GM15510 (cell line): Measurements from ENCODE around the gene COPG1.

Source experiments
- POLR2A ChIP-seq: IDR thresholded peaks from 3 replicates; pipeline ENCODE4 v1.6.1; 2011; ENCODE audit warnings: borderline replicate concordance; ENCODE audit not compliant: insufficient read length; ENCODE audit errors: extremely low read depth

COPG1 gene

DNA sequence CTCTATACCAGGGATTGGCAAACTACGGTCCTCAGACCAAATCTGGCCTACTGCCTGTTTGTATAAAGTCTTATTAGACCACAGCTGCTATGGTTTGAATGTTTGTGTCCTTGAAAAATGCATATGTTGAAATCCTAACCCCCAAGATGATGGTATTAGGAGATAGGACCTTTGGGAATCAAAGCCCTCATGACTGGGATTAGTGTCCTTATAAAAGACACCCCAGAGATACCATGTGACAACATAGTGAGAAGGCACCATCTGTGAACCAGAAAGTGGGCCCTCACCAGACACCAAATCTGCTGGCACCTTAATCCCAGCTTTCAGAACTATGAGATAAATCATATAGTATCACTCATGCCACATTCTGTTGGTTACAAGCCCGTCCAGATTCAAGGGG, 36.7 kb downstream of the COPG1 start:
- TF ChIP-seq POLR2A: no peak

DNA sequence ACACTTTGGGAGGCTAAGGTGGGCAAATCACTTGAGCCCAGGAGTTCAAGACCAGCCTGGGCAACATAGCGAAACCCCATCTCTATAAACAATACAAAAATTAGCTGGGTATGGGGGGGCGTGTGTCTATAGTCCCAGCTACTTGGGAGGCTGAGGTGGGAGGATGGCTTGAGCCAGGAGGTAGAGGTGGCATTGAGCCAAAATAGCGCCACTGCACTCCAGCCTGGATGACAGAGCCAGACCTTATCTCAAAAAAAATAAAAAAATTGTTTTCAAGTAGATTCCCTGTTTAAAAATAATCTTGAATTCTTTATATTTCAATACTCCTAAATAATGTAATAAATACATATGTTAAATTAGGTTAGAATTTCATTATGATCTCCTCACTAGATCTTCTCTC, 39.0 kb downstream of the COPG1 start:
- TF ChIP-seq POLR2A: no peak

DNA sequence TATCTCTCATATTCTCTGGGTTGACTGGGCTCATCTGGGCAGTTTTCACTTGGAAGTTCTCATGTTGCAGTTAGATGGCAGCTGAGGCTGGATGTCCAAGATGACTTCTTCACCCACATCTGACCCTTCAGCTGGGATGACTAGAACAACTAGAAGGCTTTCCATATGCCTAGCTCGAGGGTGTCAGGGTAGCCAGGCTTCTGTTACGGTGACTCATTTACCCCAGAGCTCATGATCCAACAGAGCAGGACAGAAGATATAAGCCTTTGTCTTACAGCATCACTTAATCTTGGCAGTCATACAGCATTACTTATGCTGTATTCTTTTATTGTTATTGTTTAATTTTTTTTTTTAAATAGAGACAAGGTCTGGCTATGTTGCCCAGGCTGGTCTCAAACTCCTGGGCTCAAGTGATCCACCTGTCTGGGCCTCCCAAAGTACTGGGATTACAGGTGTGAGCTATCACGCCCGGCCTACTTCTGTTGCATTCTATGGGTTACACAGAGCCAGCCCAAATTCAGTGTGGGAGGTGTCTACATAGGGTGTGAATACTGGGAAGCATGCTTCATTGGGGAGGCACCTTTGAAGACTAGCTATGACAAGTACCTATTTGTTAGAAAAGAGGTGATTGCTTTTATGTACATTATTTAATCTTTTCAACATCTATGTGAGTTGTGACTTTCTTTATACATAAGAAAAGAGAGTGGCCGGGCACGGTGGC, 40.0 kb downstream of the COPG1 start:
- no peak for TF ChIP-seq POLR2A

DNA sequence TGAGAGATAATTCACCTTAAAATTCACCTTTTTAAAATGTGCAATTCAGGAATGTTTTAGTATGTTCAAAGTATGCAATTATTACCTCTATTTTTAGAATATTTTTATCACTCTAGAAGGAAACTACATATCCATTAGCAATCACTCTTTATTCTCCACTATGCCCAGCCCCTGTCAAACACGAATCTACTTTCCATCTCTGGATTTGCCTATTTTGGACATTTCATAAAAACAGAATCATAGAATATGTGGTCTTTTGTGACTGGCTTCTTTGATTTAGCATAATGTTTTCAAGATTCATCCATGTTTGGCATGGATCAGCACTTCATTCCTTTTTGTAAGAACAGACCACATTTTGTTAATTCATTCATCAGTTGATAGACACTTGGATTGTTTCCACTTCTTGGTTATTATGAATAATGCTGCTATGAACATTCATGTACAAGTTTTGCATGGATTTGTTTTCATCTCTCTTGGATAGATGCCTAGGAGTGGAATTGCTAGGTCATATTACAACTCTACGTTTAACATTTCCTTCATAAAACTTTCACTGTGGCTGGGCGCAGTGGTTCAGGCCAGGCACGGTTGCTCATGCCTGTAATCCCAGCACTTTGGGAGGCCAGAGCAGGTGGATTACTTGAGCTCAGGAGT, 42.0 kb downstream of the COPG1 start:
- TF ChIP-seq POLR2A: no peak

DNA sequence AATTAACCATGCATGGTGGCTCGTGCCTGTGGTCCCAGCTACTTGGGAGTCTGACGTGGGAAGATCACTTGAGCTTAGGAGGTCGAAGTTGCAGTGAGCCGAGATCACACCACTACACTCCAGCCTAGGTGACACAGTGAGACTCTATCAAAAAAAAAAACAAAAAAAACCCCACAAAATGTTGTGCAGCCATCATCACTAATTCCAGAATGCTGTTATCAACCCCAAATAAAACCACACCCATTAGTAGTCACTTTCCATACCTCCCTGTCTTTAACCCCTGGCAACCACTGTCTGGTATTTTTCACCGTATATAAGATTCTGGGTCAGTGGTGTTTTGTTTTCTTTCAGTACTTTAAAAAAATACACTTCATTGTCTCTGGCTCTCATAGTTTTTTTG, 45.9 kb downstream of the COPG1 start:
- TF ChIP-seq POLR2A: no peak

DNA sequence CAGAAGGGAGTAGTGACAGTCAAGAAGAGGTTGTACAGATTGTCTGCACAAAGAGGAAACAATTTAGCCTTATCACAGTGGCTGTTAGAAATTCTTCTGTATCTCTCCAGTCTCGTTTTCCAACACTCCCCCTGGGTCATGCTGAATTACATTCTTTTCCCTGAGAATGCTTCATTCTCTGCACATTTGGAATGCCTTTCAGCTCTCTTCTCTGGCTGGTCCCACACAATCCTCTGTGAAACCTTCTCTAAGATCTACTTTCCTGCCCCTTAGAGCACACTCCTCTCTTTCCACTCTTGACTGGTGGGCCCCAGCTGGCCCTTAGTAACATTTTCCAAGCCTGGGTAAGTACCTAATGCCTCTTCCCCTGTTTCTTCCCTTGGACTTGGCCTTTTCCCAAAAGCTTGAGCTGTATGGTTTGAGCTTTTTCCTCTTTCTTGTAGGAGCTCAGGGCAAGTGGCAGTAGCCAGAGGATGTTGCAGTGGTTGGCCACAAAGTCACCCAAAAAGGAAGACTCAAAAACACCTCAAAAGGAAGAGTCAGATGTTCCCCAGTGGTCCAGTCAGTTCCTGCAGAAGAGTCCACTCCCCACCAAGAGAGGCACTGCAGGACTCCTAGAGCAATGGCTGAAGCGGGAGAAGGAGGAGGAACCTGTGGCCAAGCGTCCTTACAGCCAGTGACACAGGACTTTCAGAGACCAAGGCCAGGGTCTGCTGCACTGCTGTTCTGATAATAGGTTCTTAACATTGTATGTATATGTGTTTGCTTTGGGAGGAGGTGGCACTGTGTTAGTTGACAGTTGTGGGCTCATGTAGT, 54.9 kb downstream of the COPG1 start:
- TF ChIP-seq POLR2A: no peak

DNA sequence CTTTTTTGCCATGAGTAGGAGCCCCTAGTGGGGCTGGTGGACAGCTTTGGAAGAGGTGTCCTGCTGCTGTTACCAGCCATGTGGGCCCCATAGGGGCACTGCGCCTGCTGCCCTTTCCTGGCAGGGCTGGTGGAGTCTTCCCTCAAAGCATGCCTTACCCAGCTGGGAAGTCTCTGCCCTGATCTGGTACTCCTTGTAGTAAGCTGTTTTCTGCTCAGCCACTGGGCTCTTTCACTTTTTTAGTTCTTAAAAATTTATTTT, 55.5 kb downstream of the COPG1 start:
- TF ChIP-seq POLR2A: no peak

DNA sequence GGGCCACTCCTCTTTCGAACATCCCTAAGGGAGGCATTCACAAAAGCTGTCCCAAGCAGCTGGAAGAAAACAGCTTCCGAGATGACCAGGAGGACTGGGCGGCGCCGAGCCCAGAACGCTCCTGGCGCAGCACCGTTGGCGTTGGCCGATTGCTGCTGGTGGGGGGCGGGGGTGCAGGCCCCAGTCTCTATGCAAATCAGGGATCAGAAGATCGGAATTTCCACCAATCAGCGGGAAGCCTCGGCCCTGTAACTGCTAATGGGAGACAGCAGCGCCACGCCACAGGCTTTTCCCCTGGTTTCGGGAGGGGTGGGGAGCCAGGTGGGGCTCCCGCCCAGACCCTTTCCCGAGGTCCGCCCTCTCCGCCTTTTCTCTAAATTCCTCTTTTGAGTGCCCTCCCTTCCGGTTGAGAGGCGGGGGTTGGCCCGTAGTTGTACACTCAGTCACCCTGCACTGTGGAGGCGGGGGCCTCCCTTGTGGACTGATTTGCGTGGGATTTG, 56.2 kb downstream of the COPG1 start:
- TF ChIP-seq POLR2A: peak; percentile 29

DNA sequence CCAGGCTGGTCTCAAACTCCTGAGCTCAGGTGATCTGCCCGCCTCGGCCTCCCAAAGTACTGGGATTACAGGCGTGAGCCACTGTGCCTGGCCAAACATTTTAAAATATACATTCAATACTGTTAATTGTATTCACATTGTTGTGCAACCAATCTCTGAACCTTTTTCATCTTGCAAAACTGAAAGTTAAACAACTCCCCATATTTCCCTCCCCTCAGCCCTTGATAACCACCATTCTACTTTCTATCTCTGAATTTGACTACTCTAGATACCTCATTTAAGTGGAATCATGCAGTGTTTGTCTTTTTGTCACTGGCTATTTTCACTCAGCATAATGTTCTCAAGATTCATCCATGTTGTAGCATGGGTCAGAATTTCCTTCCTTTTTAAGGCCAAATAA, 59.2 kb downstream of the COPG1 start:
- no peak for TF ChIP-seq POLR2A

DNA sequence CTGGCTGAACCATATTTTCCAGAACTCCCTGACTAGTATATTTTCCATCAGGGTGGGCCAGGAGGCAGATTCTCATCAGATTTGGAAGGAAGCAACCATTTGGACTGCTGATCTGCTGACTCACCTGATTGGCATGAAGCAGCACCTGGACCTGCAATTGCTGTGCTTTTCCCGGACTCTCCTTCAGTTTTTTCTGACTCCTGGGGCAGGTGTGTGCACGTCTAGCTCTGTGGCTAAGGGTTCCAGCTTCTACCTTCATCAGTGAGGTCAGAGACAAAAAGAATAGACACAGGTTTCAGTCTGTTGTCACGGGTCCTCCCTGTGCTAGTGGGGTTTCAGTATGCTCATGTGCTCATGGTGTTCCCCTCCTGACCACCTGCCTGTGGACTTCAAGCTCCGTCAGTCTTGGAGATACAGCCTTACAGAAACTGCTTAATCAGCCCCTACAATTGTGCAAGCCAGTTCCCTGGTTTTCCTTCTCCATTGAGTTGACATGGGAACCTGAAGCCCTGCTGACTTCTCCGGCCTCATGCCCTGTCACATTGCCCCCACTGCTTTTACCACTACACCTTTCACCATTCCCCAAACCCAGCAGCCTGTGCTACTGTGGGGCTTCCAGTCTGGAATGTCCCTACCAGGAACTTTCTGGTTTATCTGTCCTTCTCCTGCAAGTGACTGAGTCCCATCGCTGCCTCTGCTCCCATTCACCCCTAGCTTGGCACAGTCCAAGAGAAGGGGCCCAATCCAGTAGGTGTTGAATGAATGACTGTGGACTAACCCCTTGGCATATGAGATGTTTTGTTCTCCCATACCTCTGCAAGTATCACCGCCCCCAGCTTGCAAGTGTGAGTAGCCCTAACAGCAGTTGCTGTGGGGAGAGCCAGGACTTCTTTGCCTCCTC, 61.0 kb downstream of the COPG1 start:
- TF ChIP-seq POLR2A: no peak

DNA sequence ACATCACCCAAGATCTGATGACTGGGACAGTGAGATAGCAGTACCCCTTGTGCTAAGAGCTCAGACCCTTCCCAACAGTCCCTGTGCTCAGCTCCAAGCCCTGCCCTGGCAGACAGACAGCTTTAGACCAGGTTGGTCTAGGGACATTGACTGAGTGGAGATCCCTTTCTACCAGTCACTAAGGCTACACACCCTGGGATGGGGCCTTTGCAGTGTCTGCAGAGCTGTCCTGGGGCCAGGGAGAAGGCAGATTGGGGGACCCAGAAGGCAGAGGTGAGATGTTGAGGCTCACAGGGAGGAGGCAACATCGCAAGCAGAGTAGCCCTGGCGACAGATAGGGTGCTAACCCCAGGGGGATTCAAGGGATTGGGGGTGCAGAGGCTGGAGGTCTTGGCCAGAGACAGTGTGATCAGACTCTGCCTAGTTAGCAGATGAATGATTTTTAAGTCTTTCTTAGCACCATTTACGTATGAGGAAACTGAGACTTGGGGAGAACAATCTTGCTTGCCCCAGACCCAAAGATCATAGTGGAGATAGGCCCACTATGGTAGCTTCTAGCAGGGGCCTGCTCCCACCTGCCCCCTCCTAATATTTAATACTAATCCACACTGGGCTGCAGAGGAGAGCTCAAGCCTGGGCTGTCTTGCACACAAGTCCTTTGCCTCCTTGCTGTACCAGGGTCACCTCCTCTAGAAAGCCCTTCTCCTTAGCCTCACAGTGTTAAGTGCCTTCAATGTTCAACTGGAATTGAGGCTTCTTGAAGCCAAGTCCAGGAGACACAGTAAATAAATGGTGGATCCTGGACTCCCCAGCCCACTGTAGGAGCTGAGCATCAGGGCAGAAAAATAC, 61.9 kb downstream of the COPG1 start:
- TF ChIP-seq POLR2A: no peak

DNA sequence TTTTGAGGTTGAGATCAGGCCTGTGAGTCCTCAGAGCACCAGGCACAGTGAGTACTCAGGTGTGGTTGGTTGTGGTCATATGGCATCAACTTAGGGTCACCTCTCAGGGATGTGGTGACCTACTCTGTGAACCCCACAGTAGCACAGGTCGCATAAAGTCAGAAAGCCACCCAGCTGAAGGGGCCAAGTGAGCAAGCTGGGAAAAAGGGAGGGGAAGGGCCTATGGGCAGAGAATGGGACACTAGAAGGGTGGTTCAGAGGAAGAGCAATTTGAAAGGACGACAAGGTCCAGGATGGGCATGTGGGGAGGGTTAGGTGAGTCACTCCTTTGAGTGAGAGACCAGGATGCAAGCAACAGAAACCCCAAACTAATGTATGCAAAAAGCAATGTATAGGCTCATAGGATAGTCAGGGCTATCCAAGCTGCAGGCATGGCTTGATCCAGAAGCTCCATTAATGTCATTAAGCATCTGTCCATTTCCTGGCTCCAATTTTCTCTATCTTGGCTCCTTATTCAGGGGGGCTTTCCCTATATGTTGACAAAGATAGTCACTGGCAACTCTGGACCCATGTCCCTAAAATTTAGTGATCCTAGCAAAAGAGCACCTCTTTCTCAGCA, 62.7 kb downstream of the COPG1 start:
- no peak for TF ChIP-seq POLR2A

DNA sequence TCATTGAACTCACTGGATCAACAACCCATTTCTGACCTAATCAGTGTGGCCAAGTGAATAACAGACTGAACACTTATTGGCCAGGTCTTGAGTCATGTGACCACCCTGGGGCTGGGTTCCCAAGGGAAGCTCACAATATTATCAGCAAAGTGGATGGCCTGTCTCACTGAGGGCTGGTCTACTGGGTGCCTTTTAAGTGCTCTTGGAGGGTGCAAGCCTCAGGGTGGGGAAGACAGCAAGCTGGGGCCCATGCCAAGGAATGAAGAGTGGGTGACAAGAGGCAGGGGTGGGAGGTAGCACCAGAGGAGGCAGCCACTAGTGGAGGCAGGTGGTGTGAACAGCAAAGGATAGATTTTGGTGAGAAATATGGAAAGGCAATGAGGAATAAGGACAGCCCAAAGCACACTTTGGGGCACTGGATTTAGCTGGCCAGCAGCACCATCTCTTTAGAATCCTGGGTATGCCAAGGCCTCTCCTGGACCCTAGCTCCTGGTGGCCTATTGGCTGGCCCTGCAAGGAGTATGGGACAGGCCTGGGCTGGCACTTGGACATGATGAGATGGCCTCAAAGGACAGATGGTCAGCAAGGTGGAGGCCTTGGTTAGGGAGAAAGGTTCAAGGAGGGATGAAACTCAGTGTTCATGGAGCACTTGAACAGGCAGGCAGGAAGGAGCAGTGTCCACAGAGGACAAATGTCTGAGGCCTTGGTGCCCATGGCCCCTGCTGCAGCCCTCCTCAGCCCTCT, 63.4 kb downstream of the COPG1 start:
- no peak for TF ChIP-seq POLR2A
